ENCODE results near the gene ISCA1. TPM values are rescaled to one million over a fixed set of nuclear protein-coding genes. Genes with fewer than 3 reads are reported as not detected.

Gene ISCA1
- 44.5 to 50.1 TPM (median 44.8 TPM) in 5 replicates for total RNA-seq (2022; extraction: Qiagen RNA extraction; ENCODE audit: low read depth)

DNA sequence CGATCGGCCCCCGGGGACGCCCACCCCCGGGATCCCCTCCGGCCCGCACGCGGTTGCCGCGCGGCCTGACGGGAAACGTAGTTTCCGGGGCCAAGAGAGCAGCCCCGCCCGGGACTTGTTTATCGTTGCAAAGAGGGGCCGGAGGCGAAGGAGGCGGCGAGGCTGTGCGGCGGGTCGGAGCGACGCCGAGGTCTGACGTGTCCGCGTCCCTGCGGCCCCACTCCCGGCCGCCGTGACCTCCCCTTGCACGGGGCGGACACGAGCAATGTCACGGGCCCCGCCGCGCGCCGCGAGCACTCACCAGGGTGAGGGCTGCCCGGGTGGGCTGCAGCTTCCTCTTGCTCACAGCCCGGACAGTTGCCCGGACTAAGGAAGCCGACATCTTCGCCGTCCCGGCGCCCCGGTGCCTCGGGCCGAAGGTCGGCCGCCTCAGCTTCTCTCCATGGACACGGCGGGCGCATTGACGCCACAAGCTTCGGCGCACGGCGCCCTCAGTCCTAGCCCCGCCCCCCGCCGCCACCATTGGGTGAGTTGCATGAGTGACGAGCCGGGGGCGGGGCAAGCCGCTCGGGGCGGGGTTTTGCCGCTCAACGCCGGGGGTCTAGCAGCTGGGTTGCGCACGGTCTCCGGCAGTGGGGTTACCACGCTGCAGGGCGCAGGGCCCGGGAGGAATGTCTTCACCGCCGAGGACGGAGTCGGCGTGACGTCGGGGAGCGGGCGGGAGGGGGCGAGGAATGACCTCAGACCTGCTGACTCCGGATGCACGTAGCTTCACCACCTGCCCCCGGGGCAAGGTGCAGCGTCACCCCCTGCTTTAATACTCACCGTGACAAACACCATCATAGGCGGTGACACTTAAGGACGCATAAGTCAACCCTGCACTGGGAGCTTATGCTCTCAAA, at the start of gene ISCA1:
Gene ISCA1 (minus strand): TSS at position 462 of the 902 bp plus-strand sequence. CDS start 80 bp downstream, at position 382.

DNA sequence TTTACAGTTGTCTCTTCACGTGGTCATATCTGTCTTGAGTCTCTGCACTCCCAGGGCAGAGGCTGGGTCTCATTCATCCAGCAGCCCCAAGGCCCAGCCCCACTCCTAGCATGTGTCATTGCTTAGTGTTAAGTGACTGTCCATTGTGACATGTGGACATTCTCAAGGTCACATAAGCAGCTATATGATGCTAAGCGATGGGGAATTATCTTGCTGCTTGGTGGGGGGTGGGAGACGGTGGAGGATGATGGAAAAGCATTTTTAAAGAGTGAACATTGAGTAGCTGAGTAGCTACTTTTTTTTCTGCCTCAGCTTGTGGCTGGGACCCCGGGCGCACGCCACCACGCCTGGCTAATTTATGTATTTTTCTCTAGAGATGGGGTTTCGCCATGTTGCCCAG, 22.8 kb downstream of the ISCA1 start, which contains the start of gene C9orf153:
Gene C9orf153 (minus strand): TSS at position 101 of the 400 bp plus-strand sequence. CDS start 30,054 bp downstream, outside the sequence.

Other genes starting within 250 kb of the ISCA1 start
- gene GOLM1, start 183.0 kb downstream of the ISCA1 start, total RNA-seq (2022; extraction: Qiagen RNA extraction; ENCODE audit: low read depth): 107 to 123 TPM (median 114 TPM) in 5 replicates
- gene C9orf153, start 22.9 kb downstream of the ISCA1 start, total RNA-seq (2022; extraction: Qiagen RNA extraction; ENCODE audit: low read depth): 0.27 to 0.37 TPM (median 0.27 TPM) in 3 of 5 replicates, not detected in the others
- gene TUT7, start 71.9 kb upstream of the ISCA1 start, total RNA-seq (2022; extraction: Qiagen RNA extraction; ENCODE audit: low read depth): 9.7 to 11.0 TPM (median 10.3 TPM) in 5 replicates